ENCODE results near the gene MOSMO. TPM values are rescaled to one million over a fixed set of nuclear protein-coding genes. Genes with fewer than 3 reads are reported as not detected.

Gene MOSMO
- total and polyA plus RNA-seq, 9 of the 15 experiments (the other 6 are each of a cell fraction or from before 2014, with no cell fraction given) = 1.9 to 13.3 (median 7.7) TPM

DNA sequence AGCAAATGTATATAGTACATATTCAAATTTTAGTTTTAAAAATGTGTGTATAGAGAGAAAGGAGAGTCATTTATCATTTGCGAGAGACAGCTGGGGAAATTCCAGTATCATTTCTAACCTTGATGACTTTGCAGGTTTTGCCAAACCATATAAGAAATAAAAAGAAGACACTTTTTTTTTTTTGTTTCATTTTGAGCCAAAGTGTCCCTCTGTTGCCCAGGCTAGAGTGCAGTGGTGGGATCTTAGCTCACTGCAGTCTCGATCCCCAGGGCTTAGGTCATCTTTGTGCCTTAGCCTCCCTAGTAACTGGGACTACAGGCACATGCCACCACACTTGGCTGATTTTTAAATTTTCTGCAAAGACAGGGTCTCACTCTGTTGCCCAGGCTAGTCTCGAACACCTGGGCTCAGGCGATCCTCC is 46.0 kb downstream of the MOSMO start:
- no TSS peak for BruUV-seq (replicated peaks)
- no peaks in the 10 kb centered on the region for H3K9me1 ChIP-seq (ENCODE audit: control insufficient read depth, insufficient read depth, low read length)
- no peak for DNase-seq (ENCODE audit: extremely low read depth in 1 of 4, low spot score in 3 of 4)
- 71% methylated on average over 4 of the region's 4 CpGs for WGBS (ENCODE audit: insufficient coverage, low coverage, missing lambda C conversion rate)
- no peak overlapping the region for H3K27ac ChIP-seq (ENCODE audit: extremely low read depth, low read depth, low read length)
- H3K4me3 ChIP-seq = no peak overlapping the region
- H3K9ac ChIP-seq (ENCODE audit: insufficient read depth in 1 of 2, low read depth in 2 of 2, low read length in 2 of 2) = no peak overlapping the region
- ATAC-seq = no peak
- POLR2A ChIA-PET = interaction anchor here (0.6 kb wide), 1 partner anchor 115 kb away, joined by 4 read pairs; no protein-coding TSS in a partner anchor
- H3K9me3 ChIP-seq (replicated peaks; ENCODE audit: control insufficient read depth, insufficient read depth, low read depth, low read length) = no peaks in the 10 kb centered on the region
- FAIRE-seq = no peak
- CTCF ChIA-PET (ENCODE audit: low intra/inter-chr PET ratio) = no interaction called here
- no peaks in the 10 kb centered on the region for H3K79me2 ChIP-seq (ENCODE audit: control insufficient read depth, insufficient read depth, low read length)
- no peak overlapping the region for H3K4me2 ChIP-seq (ENCODE audit: insufficient read depth, low read length)
- H3K36me3 ChIP-seq (ENCODE audit: control insufficient read depth, insufficient read depth, low read length) = no peaks in the 10 kb centered on the region; the same call in 2 of the 3 replicates
- in situ Hi-C loops (cut with MboI) (no loop called here), intact Hi-C loops (cut with micrococcal nuclease) (loop anchor here (2.0 kb wide), 1 partner anchor 23 kb away; no protein-coding TSS in a partner anchor)
- no peaks in the 10 kb centered on the region for H3K27me3 ChIP-seq (ENCODE audit: control insufficient read depth in 2 of 2, insufficient read depth in 2 of 2, low read length in 2 of 2)
- peaks cover 0 to 5% of the 10 kb centered on the region in 2 experiments; a peak in 3 of 5 replicates for H3K4me1 ChIP-seq (replicated peaks in 1 of 2; ENCODE audit: control insufficient read depth in 2 of 2, insufficient read depth in 2 of 2, low read length in 2 of 2)
- no peak overlapping the region for H2AFZ ChIP-seq (ENCODE audit: low read depth, low read length)
- no peaks in the 10 kb centered on the region for H4K20me1 ChIP-seq (replicated peaks; ENCODE audit: control insufficient read depth, insufficient read depth, low read length)
- TF ChIP-seq NBN (IDR thresholded peaks at IDR 0.05; ENCODE audit: low read depth) (no peak), MAFG (tag; conservative IDR thresholded peaks at IDR 0.05) (peak; percentile 49; the same call in 1 of the 2 replicates), MTA1 (IDR thresholded peaks at IDR 0.05; ENCODE audit: borderline replicate concordance) (no peak), SIN3A (IDR thresholded peaks at IDR 0.05; ENCODE audit: borderline replicate concordance in 2 of 2, control insufficient read depth in 1 of 2, low read depth in 2 of 2, low read length in 2 of 2) (no peak), SIX5 (IDR thresholded peaks at IDR 0.05; ENCODE audit: borderline replicate concordance in 1 of 2, insufficient read depth in 1 of 2, low read depth in 1 of 2, low read length in 2 of 2) (no peak), MEIS2 (IDR thresholded peaks at IDR 0.05; ENCODE audit: partially characterized antibody) (peak; percentile 76), HNRNPK (IDR thresholded peaks at IDR 0.05; ENCODE audit: low read depth, low read length, poor library complexity, severe bottlenecking) (no peak), ZNF830 (CRISPR knock-in tag; IDR thresholded peaks at IDR 0.05) (no peak), ZNF444 (CRISPR knock-in tag; IDR thresholded peaks at IDR 0.05) (no peak), C11orf30 (IDR thresholded peaks at IDR 0.05; ENCODE audit: low read depth) (peak; percentile 52; the same call in 1 of the 2 replicates), ZNF384 (IDR thresholded peaks at IDR 0.05; ENCODE audit: low read depth, low read length) (no peak), NELFE (IDR thresholded peaks at IDR 0.05; ENCODE audit: insufficient read depth, insufficient read length) (no peak)
- TF ChIP-seq, protein P1, sequence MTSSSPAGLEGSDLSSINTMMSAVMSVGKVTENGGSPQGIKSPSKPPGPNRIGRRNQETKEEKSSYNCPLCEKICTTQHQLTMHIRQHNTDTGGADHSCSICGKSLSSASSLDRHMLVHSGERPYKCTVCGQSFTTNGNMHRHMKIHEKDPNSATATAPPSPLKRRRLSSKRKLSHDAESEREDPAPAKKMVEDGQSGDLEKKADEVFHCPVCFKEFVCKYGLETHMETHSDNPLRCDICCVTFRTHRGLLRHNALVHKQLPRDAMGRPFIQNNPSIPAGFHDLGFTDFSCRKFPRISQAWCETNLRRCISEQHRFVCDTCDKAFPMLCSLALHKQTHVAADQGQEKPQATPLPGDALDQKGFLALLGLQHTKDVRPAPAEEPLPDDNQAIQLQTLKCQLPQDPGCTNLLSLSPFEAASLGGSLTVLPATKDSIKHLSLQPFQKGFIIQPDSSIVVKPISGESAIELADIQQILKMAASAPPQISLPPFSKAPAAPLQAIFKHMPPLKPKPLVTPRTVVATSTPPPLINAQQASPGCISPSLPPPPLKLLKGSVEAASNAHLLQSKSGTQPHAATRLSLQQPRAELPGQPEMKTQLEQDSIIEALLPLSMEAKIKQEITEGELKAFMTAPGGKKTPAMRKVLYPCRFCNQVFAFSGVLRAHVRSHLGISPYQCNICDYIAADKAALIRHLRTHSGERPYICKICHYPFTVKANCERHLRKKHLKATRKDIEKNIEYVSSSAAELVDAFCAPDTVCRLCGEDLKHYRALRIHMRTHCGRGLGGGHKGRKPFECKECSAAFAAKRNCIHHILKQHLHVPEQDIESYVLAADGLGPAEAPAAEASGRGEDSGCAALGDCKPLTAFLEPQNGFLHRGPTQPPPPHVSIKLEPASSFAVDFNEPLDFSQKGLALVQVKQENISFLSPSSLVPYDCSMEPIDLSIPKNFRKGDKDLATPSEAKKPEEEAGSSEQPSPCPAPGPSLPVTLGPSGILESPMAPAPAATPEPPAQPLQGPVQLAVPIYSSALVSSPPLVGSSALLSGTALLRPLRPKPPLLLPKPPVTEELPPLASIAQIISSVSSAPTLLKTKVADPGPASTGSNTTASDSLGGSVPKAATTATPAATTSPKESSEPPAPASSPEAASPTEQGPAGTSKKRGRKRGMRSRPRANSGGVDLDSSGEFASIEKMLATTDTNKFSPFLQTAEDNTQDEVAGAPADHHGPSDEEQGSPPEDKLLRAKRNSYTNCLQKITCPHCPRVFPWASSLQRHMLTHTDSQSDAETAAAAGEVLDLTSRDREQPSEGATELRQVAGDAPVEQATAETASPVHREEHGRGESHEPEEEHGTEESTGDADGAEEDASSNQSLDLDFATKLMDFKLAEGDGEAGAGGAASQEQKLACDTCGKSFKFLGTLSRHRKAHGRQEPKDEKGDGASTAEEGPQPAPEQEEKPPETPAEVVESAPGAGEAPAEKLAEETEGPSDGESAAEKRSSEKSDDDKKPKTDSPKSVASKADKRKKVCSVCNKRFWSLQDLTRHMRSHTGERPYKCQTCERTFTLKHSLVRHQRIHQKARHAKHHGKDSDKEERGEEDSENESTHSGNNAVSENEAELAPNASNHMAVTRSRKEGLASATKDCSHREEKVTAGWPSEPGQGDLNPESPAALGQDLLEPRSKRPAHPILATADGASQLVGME (CRISPR knock-in tag; IDR thresholded peaks at IDR 0.05) = no peak
- TF ChIP-seq, protein P2, sequence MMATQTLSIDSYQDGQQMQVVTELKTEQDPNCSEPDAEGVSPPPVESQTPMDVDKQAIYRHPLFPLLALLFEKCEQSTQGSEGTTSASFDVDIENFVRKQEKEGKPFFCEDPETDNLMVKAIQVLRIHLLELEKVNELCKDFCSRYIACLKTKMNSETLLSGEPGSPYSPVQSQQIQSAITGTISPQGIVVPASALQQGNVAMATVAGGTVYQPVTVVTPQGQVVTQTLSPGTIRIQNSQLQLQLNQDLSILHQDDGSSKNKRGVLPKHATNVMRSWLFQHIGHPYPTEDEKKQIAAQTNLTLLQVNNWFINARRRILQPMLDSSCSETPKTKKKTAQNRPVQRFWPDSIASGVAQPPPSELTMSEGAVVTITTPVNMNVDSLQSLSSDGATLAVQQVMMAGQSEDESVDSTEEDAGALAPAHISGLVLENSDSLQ (IDR thresholded peaks at IDR 0.05) = peak; percentile 87
- TF ChIP-seq, protein P3, sequence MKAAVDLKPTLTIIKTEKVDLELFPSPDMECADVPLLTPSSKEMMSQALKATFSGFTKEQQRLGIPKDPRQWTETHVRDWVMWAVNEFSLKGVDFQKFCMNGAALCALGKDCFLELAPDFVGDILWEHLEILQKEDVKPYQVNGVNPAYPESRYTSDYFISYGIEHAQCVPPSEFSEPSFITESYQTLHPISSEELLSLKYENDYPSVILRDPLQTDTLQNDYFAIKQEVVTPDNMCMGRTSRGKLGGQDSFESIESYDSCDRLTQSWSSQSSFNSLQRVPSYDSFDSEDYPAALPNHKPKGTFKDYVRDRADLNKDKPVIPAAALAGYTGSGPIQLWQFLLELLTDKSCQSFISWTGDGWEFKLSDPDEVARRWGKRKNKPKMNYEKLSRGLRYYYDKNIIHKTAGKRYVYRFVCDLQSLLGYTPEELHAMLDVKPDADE (conservative IDR thresholded peaks at IDR 0.05; ENCODE audit: control insufficient read depth, low read depth, low read length) = no peak
